ENCODE results near the gene CYP27B1. TPM values are rescaled to one million over a fixed set of nuclear protein-coding genes. Genes with fewer than 3 reads are reported as not detected.

CYP27B1 gene
- total and polyA plus RNA-seq, 9 of the 15 experiments (the other 6 are each of a cell fraction or from before 2014, with no cell fraction given): 0.18 to 4.2 (median 1.8) TPM

DNA sequence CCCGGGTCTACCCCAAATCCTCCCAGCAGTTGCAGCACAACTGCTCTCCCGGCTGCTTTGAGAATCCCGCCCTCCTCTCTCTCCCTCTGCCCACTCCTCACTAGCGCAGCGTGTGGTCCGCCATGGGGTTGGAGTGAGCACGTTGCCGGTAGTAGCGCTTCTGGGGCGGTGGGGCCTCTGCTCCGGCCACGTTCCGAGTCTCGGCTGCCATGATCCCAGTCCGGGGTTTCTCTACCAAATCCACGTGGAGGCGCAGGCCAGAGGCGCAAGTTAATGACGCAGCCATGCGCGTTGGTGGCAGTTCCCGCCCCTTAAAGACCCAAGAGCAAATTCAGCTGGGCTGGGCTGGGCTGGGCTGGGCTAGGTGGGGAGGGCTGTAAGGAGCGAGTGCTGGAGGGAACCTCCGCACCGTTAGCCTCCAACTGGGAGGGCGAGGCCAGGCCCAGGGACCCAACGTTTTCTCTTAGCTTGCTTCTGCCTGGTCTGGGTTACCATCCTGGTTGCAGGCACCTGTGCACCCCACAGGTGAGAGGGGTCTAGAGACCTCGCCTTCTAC lies 5.1 kb upstream of the CYP27B1 start, which contains the start of gene METTL1 (continued):
- TF ChIP-seq, protein P1, sequence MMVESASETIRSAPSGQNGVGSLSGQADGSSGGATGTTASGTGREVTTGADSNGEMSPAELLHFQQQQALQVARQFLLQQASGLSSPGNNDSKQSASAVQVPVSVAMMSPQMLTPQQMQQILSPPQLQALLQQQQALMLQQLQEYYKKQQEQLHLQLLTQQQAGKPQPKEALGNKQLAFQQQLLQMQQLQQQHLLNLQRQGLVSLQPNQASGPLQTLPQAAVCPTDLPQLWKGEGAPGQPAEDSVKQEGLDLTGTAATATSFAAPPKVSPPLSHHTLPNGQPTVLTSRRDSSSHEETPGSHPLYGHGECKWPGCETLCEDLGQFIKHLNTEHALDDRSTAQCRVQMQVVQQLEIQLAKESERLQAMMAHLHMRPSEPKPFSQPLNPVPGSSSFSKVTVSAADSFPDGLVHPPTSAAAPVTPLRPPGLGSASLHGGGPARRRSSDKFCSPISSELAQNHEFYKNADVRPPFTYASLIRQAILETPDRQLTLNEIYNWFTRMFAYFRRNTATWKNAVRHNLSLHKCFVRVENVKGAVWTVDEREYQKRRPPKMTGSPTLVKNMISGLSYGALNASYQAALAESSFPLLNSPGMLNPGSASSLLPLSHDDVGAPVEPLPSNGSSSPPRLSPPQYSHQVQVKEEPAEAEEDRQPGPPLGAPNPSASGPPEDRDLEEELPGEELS (CRISPR knock-in tag; IDR thresholded peaks at IDR 0.05; ENCODE audit: borderline replicate concordance): no peak
- TF ChIP-seq, protein P2, sequence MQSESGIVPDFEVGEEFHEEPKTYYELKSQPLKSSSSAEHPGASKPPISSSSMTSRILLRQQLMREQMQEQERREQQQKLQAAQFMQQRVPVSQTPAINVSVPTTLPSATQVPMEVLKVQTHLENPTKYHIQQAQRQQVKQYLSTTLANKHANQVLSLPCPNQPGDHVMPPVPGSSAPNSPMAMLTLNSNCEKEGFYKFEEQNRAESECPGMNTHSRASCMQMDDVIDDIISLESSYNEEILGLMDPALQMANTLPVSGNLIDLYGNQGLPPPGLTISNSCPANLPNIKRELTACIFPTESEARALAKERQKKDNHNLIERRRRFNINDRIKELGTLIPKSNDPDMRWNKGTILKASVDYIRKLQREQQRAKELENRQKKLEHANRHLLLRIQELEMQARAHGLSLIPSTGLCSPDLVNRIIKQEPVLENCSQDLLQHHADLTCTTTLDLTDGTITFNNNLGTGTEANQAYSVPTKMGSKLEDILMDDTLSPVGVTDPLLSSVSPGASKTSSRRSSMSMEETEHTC (IDR thresholded peaks at IDR 0.05): no peak
- TF ChIP-seq MAFF (IDR thresholded peaks at IDR 0.05; ENCODE audit: low read length): no peak
- no peak for TF ChIP-seq SP2 (IDR thresholded peaks at IDR 0.05; ENCODE audit: extremely low read depth, low read depth, low read length, poor library complexity, severe bottlenecking)
- peak; percentile 97 for TF ChIP-seq POLR2A (conservative IDR thresholded peaks at IDR 0.05)
- TF ChIP-seq TAF9B (IDR thresholded peaks at IDR 0.05; ENCODE audit: partially characterized antibody): peak; percentile 96
- TF ChIP-seq, protein P3, sequence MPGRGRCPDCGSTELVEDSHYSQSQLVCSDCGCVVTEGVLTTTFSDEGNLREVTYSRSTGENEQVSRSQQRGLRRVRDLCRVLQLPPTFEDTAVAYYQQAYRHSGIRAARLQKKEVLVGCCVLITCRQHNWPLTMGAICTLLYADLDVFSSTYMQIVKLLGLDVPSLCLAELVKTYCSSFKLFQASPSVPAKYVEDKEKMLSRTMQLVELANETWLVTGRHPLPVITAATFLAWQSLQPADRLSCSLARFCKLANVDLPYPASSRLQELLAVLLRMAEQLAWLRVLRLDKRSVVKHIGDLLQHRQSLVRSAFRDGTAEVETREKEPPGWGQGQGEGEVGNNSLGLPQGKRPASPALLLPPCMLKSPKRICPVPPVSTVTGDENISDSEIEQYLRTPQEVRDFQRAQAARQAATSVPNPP (IDR thresholded peaks at IDR 0.05; ENCODE audit: borderline replicate concordance, insufficient read depth, insufficient read length): no peak
- TF ChIP-seq THRAP3 (IDR thresholded peaks at IDR 0.05; ENCODE audit: borderline replicate concordance): no peak
- no peak for TF ChIP-seq MAFG (tag; conservative IDR thresholded peaks at IDR 0.05)
- TF ChIP-seq, protein P4, sequence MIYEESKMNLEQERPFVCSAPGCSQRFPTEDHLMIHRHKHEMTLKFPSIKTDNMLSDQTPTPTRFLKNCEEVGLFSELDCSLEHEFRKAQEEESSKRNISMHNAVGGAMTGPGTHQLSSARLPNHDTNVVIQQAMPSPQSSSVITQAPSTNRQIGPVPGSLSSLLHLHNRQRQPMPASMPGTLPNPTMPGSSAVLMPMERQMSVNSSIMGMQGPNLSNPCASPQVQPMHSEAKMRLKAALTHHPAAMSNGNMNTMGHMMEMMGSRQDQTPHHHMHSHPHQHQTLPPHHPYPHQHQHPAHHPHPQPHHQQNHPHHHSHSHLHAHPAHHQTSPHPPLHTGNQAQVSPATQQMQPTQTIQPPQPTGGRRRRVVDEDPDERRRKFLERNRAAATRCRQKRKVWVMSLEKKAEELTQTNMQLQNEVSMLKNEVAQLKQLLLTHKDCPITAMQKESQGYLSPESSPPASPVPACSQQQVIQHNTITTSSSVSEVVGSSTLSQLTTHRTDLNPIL (CRISPR knock-in tag; IDR thresholded peaks at IDR 0.05): no peak
- TF ChIP-seq YBX1 (IDR thresholded peaks at IDR 0.05): no peak
- 0 out of 2 replicates have a peak, but pooled peaks have one; percentile 29 for TF ChIP-seq ZNF12 (CRISPR knock-in tag; IDR thresholded peaks at IDR 0.05)
- no peak for TF ChIP-seq HNRNPK (IDR thresholded peaks at IDR 0.05; ENCODE audit: low read depth, low read length, poor library complexity, severe bottlenecking)
- no peak for TF ChIP-seq NFATC3 (IDR thresholded peaks at IDR 0.05)
- TF ChIP-seq ELF4 (CRISPR knock-in tag; IDR thresholded peaks at IDR 0.05): no peak
- TF ChIP-seq, protein P5, sequence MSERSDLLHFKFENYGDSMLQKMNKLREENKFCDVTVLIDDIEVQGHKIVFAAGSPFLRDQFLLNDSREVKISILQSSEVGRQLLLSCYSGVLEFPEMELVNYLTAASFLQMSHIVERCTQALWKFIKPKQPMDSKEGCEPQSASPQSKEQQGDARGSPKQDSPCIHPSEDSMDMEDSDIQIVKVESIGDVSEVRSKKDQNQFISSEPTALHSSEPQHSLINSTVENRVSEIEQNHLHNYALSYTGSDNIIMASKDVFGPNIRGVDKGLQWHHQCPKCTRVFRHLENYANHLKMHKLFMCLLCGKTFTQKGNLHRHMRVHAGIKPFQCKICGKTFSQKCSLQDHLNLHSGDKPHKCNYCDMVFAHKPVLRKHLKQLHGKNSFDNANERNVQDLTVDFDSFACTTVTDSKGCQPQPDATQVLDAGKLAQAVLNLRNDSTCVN (CRISPR knock-in tag; IDR thresholded peaks at IDR 0.05): no peak
- no peak for TF ChIP-seq HSF4 (CRISPR knock-in tag; IDR thresholded peaks at IDR 0.05; ENCODE audit: borderline replicate concordance)
- TF ChIP-seq, protein P6, sequence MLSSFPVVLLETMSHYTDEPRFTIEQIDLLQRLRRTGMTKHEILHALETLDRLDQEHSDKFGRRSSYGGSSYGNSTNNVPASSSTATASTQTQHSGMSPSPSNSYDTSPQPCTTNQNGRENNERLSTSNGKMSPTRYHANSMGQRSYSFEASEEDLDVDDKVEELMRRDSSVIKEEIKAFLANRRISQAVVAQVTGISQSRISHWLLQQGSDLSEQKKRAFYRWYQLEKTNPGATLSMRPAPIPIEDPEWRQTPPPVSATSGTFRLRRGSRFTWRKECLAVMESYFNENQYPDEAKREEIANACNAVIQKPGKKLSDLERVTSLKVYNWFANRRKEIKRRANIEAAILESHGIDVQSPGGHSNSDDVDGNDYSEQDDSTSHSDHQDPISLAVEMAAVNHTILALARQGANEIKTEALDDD (IDR thresholded peaks at IDR 0.05): no peak
- TF ChIP-seq PCBP2 (IDR thresholded peaks at IDR 0.05; ENCODE audit: low read depth, low read length, poor library complexity, severe bottlenecking): no peak
- TF ChIP-seq ZNF830 (CRISPR knock-in tag; IDR thresholded peaks at IDR 0.05): no peak
- TF ChIP-seq KAT2B (IDR thresholded peaks at IDR 0.05; ENCODE audit: low read depth, low read length): no peak
